Measurements from ENCODE around the gene SIVA1. TPM values are rescaled to one million over a fixed set of nuclear protein-coding genes. Genes with fewer than 3 reads are reported as not detected.
A peak's percentile ranks its signal among the peaks of the same experiment; 100 is the strongest.

Gene SIVA1
- total RNA-seq, 2 donors from 2014 or later, result 111 to 130 TPM

- Histone ChIP-seq H3K9me3 (no peaks in the 10 kb centered on the region), H3K27me3 (no peaks in the 10 kb centered on the region), H3K4me1 (peaks cover 43% of the 10 kb centered on the region), H3K36me3 (replicated peaks in 1 of 2; ENCODE audit: insufficient read depth in 1 of 2, low read depth in 2 of 2) (peaks cover 0 to 3% of the 10 kb centered on the region in 2 donors), H3K27ac (peak overlapping the region in 1 of 4 donors; percentile 25), H3K4me3 (no peak overlapping the region)
- TF ChIP-seq POLR2A (IDR thresholded peaks at IDR 0.05) (no peak), CTCF (IDR thresholded peaks at IDR 0.05) (no peak)
- ATAC-seq (no peak), DNase-seq (no peak)
- 63 to 100% methylated on average over 4 to 7 of the region's 9 CpGs for WGBS, 2 donors
- intact Hi-C loops (cut with DNase I), result no loop called here
Observed at GRCh38 chr14:104784218-104784568, 31.2 kb downstream of the SIVA1 start.

- Histone ChIP-seq H3K27me3 (no peaks in the 10 kb centered on the region), H3K4me1 (peaks cover 48% of the 10 kb centered on the region), H3K9me3 (no peaks in the 10 kb centered on the region), H3K4me3 (no peak overlapping the region), H3K36me3 (replicated peaks in 1 of 2; ENCODE audit: insufficient read depth in 1 of 2, low read depth in 2 of 2) (peaks cover 0 to under 1% of the 10 kb centered on the region in 2 donors), H3K27ac (peak overlapping the region in 2 of 4 donors; percentile 12 to 25)
- intact Hi-C loops (cut with DNase I), result no loop called here
- DNase-seq (peak in 3 of 4 donors; percentile 62 to 67 (median 66)), ATAC-seq (peak; percentile 8)
- 31 to 59% methylated on average over 4 to 36 of the region's 36 CpGs for WGBS, 2 donors
- no peak for TF ChIP-seq POLR2A (IDR thresholded peaks at IDR 0.05)
Observed at GRCh38 chr14:104784846-104785707, 32.1 kb downstream of the SIVA1 start.

- no peaks in the 10 kb centered on the region for H3K9me3 ChIP-seq
- no peaks in the 10 kb centered on the region for H3K27me3 ChIP-seq
- 84 to 94% methylated on average over 11 to 13 of the region's 13 CpGs for WGBS, 2 donors
- peak overlapping the region in 1 of 4 donors; percentile 12 for H3K27ac ChIP-seq
- no peak overlapping the region for H3K4me3 ChIP-seq
- no peak for TF ChIP-seq POLR2A (IDR thresholded peaks at IDR 0.05)
- no peak for TF ChIP-seq CTCF (IDR thresholded peaks at IDR 0.05)
- DNase-seq (no peak), ATAC-seq (no peak)
- H3K36me3 ChIP-seq (replicated peaks in 1 of 2; ENCODE audit: insufficient read depth in 1 of 2, low read depth in 2 of 2), result peaks cover 0 to under 1% of the 10 kb centered on the region in 2 donors
- H3K4me1 ChIP-seq, result peaks cover 50% of the 10 kb centered on the region
- intact Hi-C loops (cut with DNase I), result no loop called here
Observed at GRCh38 chr14:104785708-104786080, 32.7 kb downstream of the SIVA1 start.

GRCh38 chr14:104786091-104786586, 33.2 kb downstream of the SIVA1 start:
- WGBS, 2 donors, result 37 to 100% methylated on average over 2 to 12 of the region's 14 CpGs
- Histone ChIP-seq H3K27me3 (no peaks in the 10 kb centered on the region), H3K36me3 (replicated peaks in 1 of 2; ENCODE audit: insufficient read depth in 1 of 2, low read depth in 2 of 2) (peaks cover 0 to 2% of the 10 kb centered on the region in 2 donors), H3K4me1 (peaks cover 54% of the 10 kb centered on the region), H3K4me3 (no peak overlapping the region), H3K9me3 (no peaks in the 10 kb centered on the region), H3K27ac (peak overlapping the region in 1 of 4 donors; percentile 24)
- TF ChIP-seq CTCF (IDR thresholded peaks at IDR 0.05) (no peak), POLR2A (IDR thresholded peaks at IDR 0.05) (no peak)
- ATAC-seq (no peak), DNase-seq (peak in 1 of 4 donors; percentile 39)
- intact Hi-C loops (cut with DNase I), result no loop called here

- intact Hi-C loops (cut with DNase I), result no loop called here
- 72 to 76% methylated on average over 5 to 29 of the region's 30 CpGs for WGBS, 2 donors
- H3K27me3 ChIP-seq, result no peaks in the 10 kb centered on the region
- H3K4me3 ChIP-seq, result no peak overlapping the region
- H3K4me1 ChIP-seq, result peaks cover 63% of the 10 kb centered on the region
- peak overlapping the region in 2 of 4 donors; percentile 13 to 31 for H3K27ac ChIP-seq
- DNase-seq, result no peak
- no peak for TF ChIP-seq POLR2A (IDR thresholded peaks at IDR 0.05)
- no peak for ATAC-seq
- peaks cover 0 to 2% of the 10 kb centered on the region in 2 donors for H3K36me3 ChIP-seq (replicated peaks in 1 of 2; ENCODE audit: insufficient read depth in 1 of 2, low read depth in 2 of 2)
- H3K9me3 ChIP-seq, result no peaks in the 10 kb centered on the region
Observed at GRCh38 chr14:104786726-104787675, 34.1 kb downstream of the SIVA1 start.
